Measurements from ENCODE around the gene YEATS4. TPM values are rescaled to one million over a fixed set of nuclear protein-coding genes. Genes with fewer than 3 reads are reported as not detected.

The YEATS4 gene
- total RNA-seq, 6 experiments from 2014 or later, result 7.3 to 11.1 (median 10.4) TPM

GRCh38 chr12:69435644-69436043 is 76.1 kb downstream of the YEATS4 start:
- H3K4me1 Mint-ChIP-seq (ENCODE audit: low read depth), result peaks cover 13% of the 10 kb centered on the region
- H3K4me3 Mint-ChIP-seq, result no peak overlapping the region
- TF ChIP-seq, protein P1, sequence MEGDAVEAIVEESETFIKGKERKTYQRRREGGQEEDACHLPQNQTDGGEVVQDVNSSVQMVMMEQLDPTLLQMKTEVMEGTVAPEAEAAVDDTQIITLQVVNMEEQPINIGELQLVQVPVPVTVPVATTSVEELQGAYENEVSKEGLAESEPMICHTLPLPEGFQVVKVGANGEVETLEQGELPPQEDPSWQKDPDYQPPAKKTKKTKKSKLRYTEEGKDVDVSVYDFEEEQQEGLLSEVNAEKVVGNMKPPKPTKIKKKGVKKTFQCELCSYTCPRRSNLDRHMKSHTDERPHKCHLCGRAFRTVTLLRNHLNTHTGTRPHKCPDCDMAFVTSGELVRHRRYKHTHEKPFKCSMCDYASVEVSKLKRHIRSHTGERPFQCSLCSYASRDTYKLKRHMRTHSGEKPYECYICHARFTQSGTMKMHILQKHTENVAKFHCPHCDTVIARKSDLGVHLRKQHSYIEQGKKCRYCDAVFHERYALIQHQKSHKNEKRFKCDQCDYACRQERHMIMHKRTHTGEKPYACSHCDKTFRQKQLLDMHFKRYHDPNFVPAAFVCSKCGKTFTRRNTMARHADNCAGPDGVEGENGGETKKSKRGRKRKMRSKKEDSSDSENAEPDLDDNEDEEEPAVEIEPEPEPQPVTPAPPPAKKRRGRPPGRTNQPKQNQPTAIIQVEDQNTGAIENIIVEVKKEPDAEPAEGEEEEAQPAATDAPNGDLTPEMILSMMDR (IDR thresholded peaks at IDR 0.05), result no peak
- no peak for DNase-seq
- no peak overlapping the region for H3K27ac Mint-ChIP-seq
- H3K36me3 Mint-ChIP-seq (ENCODE audit: low read depth), result no peaks in the 10 kb centered on the region; the same call in 1 of the 2 replicates
- H3K9me3 Mint-ChIP-seq, result no peaks in the 10 kb centered on the region
- H3K27me3 Mint-ChIP-seq (ENCODE audit: insufficient read depth), result peaks cover 7% of the 10 kb centered on the region

- DNase-seq, result no peak
- no peak overlapping the region for H3K27ac Mint-ChIP-seq
- TF ChIP-seq, protein P1 (IDR thresholded peaks at IDR 0.05), result no peak
Observed at GRCh38 chr12:69437073-69437472, 77.5 kb downstream of the YEATS4 start.

DNA sequence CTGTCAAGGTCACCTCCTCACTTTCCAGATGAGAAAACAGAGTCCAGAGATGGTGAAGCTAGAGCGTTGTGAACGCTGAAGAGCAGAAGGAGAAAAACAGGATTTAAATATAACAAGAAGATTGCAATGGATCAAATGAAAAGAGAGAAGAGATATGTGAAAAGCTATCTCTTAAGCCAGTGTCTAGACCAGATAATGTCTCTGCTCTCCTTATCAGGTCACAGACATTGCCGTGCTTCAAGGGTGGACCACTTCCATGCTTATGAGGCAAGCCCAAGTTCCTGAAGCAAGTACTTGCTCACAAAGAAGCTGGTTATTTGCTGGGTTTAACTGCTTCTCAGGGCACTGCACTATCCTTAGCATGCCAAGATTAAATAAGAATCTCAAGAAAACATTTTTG is 79.0 kb downstream of the YEATS4 start:
- Mint-ChIP-seq H3K4me1 (ENCODE audit: low read depth) (peaks cover 20% of the 10 kb centered on the region), H3K27me3 (ENCODE audit: insufficient read depth) (peaks cover 7% of the 10 kb centered on the region), H3K27ac (no peak overlapping the region), H3K4me3 (no peak overlapping the region), H3K36me3 (ENCODE audit: low read depth) (no peaks in the 10 kb centered on the region; the same call in 1 of the 2 replicates), H3K9me3 (no peaks in the 10 kb centered on the region)
- DNase-seq, result no peak
- TF ChIP-seq, protein P1 (IDR thresholded peaks at IDR 0.05), result no peak

More at GRCh38 chr12:69437073-69437472, 77.5 kb downstream of the YEATS4 start:
- H3K4me3 Mint-ChIP-seq, result no peak overlapping the region
- peaks cover 7% of the 10 kb centered on the region for H3K27me3 Mint-ChIP-seq (ENCODE audit: insufficient read depth)
- H3K36me3 Mint-ChIP-seq (ENCODE audit: low read depth), result no peaks in the 10 kb centered on the region; the same call in 1 of the 2 replicates
- H3K9me3 Mint-ChIP-seq, result no peaks in the 10 kb centered on the region
- H3K4me1 Mint-ChIP-seq (ENCODE audit: low read depth), result peaks cover 13% of the 10 kb centered on the region

- Mint-ChIP-seq H3K36me3 (ENCODE audit: low read depth) (no peaks in the 10 kb centered on the region; the same call in 1 of the 2 replicates), H3K27me3 (ENCODE audit: insufficient read depth) (peaks cover 7% of the 10 kb centered on the region), H3K4me1 (ENCODE audit: low read depth) (peaks cover 18% of the 10 kb centered on the region), H3K27ac (no peak overlapping the region), H3K9me3 (no peaks in the 10 kb centered on the region), H3K4me3 (no peak overlapping the region)
- TF ChIP-seq, protein P1 (IDR thresholded peaks at IDR 0.05), result no peak
- no peak for DNase-seq
Observed at GRCh38 chr12:69440016-69440415, 80.5 kb downstream of the YEATS4 start.

Other genes starting within 250 kb of the YEATS4 start
- 10 to 100 TPM; 54.1 to 66.1 (median 60.1) TPM for gene CPSF6, start 120.2 kb upstream of the YEATS4 start, total RNA-seq (2021; fragmentation: NEBNext Ultra II Directional; extraction: Animal tissue kit (Norgen Biotek cat#: 25700))
- not detected for gene LYZ, start 11.4 kb upstream of the YEATS4 start, total RNA-seq (2021; fragmentation: NEBNext Ultra II Directional; extraction: Animal tissue kit (Norgen Biotek cat#: 25700))
- gene FRS2, start 110.6 kb downstream of the YEATS4 start, total RNA-seq (2021; fragmentation: NEBNext Ultra II Directional; extraction: Animal tissue kit (Norgen Biotek cat#: 25700)), result 10 to 100 TPM; 26.5 to 35.8 (median 31.1) TPM
- 100 to 1,000 TPM; 229 to 305 (median 232) TPM for gene CCT2, start 225.7 kb downstream of the YEATS4 start, total RNA-seq (2021; fragmentation: NEBNext Ultra II Directional; extraction: Animal tissue kit (Norgen Biotek cat#: 25700))

Data from HFFc6 (cell line).